Breast epithelium (tissue), 3 donors: ENCODE data around the gene PRIM1.

Source experiments
- CTCF ChIP-seq, 3 donors: fragments of 450-650 bp; IDR thresholded peaks; one replicate each; pipeline ENCODE4 v1.5.1; 2016 to 2017; ENCODE audit warnings: antibody characterized with exemption in 3 of 3, mild to moderate bottlenecking in 3 of 3, moderate library complexity in 3 of 3
- POLR2A ChIP-seq: fragments of 450-650 bp; IDR thresholded peaks from one replicate; pipeline ENCODE4 v1.6.1; 2016; ENCODE audit warnings: antibody characterized with exemption, mild to moderate bottlenecking, moderate library complexity
- POLR2AphosphoS5 ChIP-seq, 3 donors: sonication (generic); formaldehyde crosslinking; IDR thresholded peaks; one replicate each; pipeline ENCODE4 v1.6.1; 2017; ENCODE audit warnings: antibody characterized with exemption in 3 of 3

GRCh38 chr12:56751712-56752598, at the start of gene PRIM1:
- TF ChIP-seq CTCF (IDR thresholded peaks at IDR 0.05) (peak in 1 of 3 donors; percentile 24), POLR2A (peak; percentile 32), POLR2AphosphoS5 (IDR thresholded peaks at IDR 0.05) (peak; percentile 14 to 73 (median 69))
